ENCODE measurements around the gene TTYH3.
A peak's percentile ranks its signal among the peaks of the same experiment; 100 is the strongest.
"Not testable (repeated sequence)": the region's sequence is repeated elsewhere in the genome, so short reads cannot be mapped to it uniquely, and the experiment has no call there.

TTYH3 gene

GRCh38 chr7:2675256-2675764 lies 43.5 kb downstream of the TTYH3 start:
- H3K36me3 ChIP-seq = no peaks in the 10 kb centered on the region
- no peak for DNase-seq
- peaks cover 0 to 13% of the 10 kb centered on the region in 2 donors for H3K27me3 ChIP-seq
- no peak for TF ChIP-seq CTCF (IDR thresholded peaks at IDR 0.05)
- H3K27ac ChIP-seq = no peak overlapping the region
- intact Hi-C loops (cut with DNase I; ENCODE audit: low total_unique reads) = no loop called here
- peaks cover 0 to 16% (median 0%) of the 10 kb centered on the region in 4 donors for H3K4me1 ChIP-seq
- H3K9me3 ChIP-seq = no peaks in the 10 kb centered on the region
- H3K4me3 ChIP-seq = no peak overlapping the region

GRCh38 chr7:2676576-2676975 lies 44.8 kb downstream of the TTYH3 start:
- DNase-seq; H3K4me3 ChIP-seq; intact Hi-C loops (cut with DNase I; ENCODE audit: low total_unique reads); H3K27ac ChIP-seq; H3K36me3 ChIP-seq; H3K9me3 ChIP-seq: not testable (repeated sequence)
- peaks cover 0 to 12% (median 4%) of the 10 kb centered on the region in 4 donors for H3K4me1 ChIP-seq
- peaks cover 0 to 24% of the 10 kb centered on the region in 2 donors for H3K27me3 ChIP-seq

- intact Hi-C loops (cut with DNase I; ENCODE audit: low total_unique reads); DNase-seq; H3K9me3 ChIP-seq; H3K4me3 ChIP-seq; H3K36me3 ChIP-seq; H3K27ac ChIP-seq: not testable (repeated sequence)
- Histone ChIP-seq H3K4me1 (peaks cover 0 to 12% (median 4%) of the 10 kb centered on the region in 4 donors), H3K27me3 (peaks cover 0 to 35% of the 10 kb centered on the region in 2 donors)
These were observed 46.7 kb downstream of the TTYH3 start for GRCh38 chr7:2678454-2678853.

GRCh38 chr7:2679135-2680127 lies 47.6 kb downstream of the TTYH3 start:
- not testable (repeated sequence) for H3K36me3 ChIP-seq, H3K4me3 ChIP-seq, H3K27ac ChIP-seq, DNase-seq, H3K9me3 ChIP-seq
- intact Hi-C loops (cut with DNase I; ENCODE audit: low total_unique reads) = loop anchor here (5.0 to 10.0 kb wide), 2 partner anchors 115 to 232 kb away; no protein-coding TSS in a partner anchor
- Histone ChIP-seq H3K4me1 (peaks cover 0 to 12% (median 4%) of the 10 kb centered on the region in 4 donors), H3K27me3 (peaks cover 0 to 35% of the 10 kb centered on the region in 2 donors)

GRCh38 chr7:2680256-2680655 lies 48.5 kb downstream of the TTYH3 start:
- no peak for TF ChIP-seq CTCF (IDR thresholded peaks at IDR 0.05)
- H3K36me3 ChIP-seq = no peaks in the 10 kb centered on the region
- H3K4me1 ChIP-seq = peaks cover 0 to 12% (median 4%) of the 10 kb centered on the region in 4 donors
- intact Hi-C loops (cut with DNase I; ENCODE audit: low total_unique reads) = loop anchor here (5.0 to 10.0 kb wide), 2 partner anchors 115 to 233 kb away; no protein-coding TSS in a partner anchor
- H3K4me3 ChIP-seq = no peak overlapping the region
- H3K9me3 ChIP-seq = no peaks in the 10 kb centered on the region
- no peak for DNase-seq
- no peak overlapping the region for H3K27ac ChIP-seq
- peaks cover 0 to 35% of the 10 kb centered on the region in 2 donors for H3K27me3 ChIP-seq

- Histone ChIP-seq H3K36me3 (no peaks in the 10 kb centered on the region), H3K27ac (no peak overlapping the region), H3K9me3 (no peaks in the 10 kb centered on the region), H3K4me3 (no peak overlapping the region), H3K27me3 (peaks cover 0 to 36% of the 10 kb centered on the region in 2 donors), H3K4me1 (peaks cover 0 to 12% (median 4%) of the 10 kb centered on the region in 4 donors)
- peak; percentile 73 to 80 for TF ChIP-seq CTCF (IDR thresholded peaks at IDR 0.05)
- intact Hi-C loops (cut with DNase I; ENCODE audit: low total_unique reads) = loop anchor here (5.0 to 10.0 kb wide), 2 partner anchors 116 to 234 kb away; no protein-coding TSS in a partner anchor
- DNase-seq = peak; percentile 82 to 87
These were observed 49.2 kb downstream of the TTYH3 start for GRCh38 chr7:2680792-2681490.
